ENCODE measurements around the gene CTRL. TPM values are rescaled to one million over a fixed set of nuclear protein-coding genes. Genes with fewer than 3 reads are reported as not detected.
A peak's percentile ranks its signal among the peaks of the same experiment; 100 is the strongest.
"Not testable (repeated sequence)": the region's sequence is repeated elsewhere in the genome, so short reads cannot be mapped to it uniquely, and the experiment has no call there.

CTRL gene
- polyA plus RNA-seq, 1 donor: 3.1 TPM

DNA sequence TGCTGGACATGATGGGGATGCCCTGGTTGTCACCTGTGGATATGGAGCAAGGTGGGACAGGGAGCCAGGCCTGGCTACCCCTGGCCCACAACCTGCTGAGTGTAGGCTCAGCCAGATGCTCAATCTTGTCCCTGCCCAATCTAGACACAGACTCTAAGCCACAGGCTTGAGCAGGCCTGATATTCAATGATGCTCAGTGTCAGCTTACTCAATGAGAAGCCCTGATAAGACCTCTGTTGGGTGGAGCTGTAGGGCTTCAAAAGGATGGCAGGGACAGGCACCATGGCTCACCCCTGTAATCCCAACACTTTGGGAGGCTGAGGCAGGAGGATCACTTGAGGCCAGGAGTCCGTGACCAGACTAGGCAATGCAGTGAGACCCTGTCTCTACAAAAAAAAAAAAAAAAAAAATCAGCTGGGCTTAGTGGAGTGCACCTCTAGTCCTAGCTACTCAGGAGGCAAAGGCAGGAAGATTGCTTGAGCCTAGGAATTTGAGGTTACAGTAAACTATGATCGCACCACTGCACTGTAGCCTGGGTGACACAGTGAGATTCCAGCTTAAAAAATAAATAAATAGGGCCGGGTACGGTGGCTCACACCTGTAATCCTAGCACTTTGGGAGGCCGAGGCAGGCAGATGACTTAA lies 8.9 kb upstream of the CTRL start:
- DNase-seq: no peak

DNA sequence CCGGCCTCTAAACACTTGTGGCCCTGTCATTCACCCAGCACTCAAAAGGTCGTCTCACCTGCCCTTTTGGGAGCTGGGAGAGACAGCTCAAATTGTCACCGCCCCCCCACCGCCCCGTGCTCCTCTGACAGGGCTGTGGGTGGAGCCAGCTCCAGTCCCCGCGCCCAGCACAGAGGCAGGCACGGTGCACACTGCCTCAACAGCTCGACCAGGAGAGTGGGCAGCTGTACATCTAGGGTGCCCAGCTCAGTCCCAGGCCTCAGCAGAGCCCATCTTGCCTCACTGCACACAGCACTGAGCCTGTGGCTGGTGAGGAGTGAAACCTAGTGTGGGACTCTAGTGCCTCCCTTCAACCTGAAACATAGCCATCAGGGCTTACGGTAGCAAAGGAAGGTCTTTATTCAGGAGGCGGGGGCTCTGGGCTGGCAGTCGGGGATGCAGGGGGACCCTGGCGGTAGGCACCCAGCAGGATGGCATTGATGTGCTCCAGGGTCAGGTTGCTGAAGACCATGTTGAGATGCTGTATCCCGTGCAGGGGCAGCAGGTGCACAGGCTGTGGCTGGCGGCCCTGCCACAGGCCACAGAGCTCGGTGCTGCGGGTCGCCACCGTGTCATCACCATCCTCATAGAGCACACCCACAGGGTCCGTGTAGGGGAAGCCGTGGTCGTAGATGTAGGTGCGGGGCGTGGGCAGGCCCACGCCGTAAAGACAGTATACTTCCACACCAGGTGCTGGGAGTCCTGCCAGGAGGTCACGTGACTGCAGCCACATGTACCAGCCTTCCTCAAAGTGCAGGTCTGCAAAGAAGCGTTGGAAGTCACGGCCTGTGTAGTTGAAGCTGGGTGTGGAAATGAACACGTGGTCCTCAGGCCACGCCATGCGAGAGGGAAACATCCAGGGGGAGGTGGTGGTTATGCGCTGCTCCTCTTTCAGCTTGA lies 8.1 kb upstream of the CTRL start:
- DNase-seq: no peak

DNA sequence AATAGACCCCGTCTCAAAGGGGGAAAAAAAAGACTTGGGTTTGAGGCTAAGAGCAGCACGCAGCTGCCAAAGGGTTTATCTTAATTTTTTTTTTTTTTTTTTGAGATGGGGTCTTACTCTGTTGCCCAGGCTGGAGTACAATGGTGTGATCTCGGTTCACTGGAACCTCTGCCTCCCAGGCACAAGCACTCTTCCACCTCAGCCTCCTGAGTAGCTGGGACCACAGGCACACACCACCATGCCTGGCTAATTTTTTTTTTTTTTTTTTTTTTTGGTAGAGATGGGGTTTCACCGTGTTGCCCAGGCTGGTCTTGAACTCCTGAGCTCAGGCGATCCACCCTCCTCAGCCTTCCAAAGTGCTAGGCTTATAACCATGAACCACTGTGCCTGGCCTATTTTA lies 6.1 kb upstream of the CTRL start:
- not testable (repeated sequence) for DNase-seq

DNA sequence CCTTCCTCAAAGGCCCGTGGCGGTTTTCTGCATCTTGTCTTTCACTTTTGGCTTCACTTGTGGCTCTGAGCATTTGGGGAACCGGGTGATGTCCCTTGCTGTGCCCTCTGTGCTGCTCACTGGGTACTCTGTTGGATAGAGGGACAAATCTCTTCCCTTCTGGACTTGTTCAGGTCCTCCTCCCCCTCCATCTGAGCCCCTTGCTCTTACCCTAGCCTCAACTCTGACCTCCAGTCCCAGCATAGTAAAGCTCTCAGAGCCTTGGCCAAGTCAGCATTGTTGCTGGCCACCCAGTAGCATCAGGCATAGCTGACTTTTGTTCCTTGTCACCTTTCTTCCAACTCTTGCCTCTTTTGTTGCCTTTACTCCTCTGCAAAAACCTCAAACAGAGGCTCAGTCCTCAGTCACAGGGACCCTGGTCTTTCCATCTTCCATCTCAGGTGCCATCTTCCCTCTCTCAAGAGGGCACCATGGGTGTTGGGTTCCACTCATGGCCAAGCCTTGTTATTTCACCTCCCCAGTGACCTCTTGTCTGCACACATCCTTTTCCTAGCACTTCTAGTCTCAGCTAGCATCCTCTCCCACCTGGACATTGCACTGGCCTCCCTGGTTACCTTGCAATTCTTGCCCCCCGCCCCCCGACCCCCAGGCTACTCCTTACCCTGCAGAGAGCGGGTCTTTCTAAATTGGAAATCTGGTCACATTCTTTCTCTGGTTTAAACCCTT lies 5.4 kb upstream of the CTRL start:
- DNase-seq: peak; percentile 59

DNA sequence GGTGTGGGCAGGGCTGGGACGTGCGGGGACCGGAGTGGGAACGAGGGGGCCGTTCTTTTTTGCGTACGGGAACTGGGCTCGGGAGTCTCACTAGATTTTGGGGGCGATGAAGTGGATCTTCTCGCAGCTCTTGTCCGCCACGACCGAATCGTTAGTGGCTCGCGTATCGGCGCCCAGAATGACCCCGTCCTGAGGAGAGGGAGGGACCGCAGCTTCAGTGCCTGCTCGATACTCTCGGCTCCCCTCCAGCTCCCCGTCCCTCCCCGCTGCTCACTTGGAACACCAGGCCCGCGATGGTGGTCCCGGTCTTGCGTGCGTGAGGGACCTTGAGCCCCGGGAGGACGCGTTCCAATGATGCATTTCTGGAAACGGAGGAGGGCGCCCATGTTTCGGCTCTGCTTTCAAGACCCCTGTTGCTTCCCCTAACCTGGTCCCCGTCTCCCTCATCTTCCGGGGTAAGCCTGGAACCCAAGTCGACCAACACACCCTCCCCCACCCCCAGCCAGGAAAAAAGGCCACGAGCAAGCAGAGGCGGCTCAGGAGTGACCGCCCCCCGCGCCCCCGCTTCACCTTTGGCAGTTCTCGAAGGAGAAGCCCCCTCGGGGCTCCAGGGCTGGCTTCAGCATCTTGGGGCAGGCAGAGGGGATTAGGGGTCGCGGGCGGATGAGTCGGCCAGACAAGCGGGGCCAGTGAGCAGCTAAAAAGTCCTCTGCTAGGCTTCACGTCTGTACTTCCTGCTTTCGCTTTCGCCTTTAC lies 4.6 kb upstream of the CTRL start, which contains the start of gene PSMB10:
TSS of gene PSMB10 (minus strand) at position 727 of the 756 bp plus-strand sequence. CDS start at position 626, 101 bp downstream.
- DNase-seq: no peak

DNA sequence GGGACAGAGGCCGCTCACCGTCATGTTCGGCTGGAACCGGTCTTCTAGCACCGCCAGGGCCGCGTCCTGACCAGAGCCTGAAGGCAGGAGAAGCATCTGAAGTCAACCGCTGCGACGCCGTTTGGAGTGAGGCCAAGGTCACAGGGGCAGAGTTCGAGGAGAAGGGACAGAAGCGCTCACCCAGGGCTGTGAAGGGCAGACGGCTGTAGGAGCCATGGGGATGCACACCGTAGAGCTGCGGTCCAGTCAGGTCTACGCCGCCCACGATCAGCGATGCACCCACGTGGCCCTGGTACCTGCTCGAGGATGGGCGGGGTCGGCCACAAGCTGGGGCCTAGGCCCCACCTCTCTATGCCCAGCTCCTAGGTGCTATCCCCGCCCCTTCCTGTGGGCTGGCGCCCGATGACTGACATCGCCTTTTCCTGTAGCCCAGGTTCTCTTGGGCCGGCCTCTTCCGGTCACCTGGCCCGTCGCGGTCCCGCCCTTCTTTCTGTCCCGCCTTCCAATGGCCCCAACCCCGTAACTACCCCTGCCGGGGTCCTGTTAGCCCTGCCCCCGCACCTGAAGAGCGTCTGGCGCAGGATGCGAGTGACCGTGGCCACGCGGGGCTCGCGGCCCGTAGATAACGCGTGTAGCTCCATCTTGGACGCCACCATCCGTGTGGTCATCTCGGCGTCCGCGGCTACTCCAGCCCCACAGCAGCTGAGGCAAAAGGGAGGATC lies 3.9 kb upstream of the CTRL start:
- peak; percentile 94 for DNase-seq

DNA sequence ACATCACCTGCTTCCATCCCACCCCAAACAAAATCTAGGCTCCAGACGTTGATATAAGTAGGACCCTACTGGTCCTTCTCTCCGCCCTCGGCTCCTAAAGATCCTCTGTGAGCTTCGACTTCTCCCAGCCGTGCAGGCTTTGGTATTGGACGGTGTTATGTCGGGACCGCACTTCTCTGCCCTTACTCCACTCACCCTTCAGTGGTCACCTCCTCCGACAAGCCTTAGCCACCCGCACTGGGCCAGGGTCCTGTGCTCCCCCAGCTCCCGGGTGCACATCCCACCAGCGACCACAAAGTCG lies 3.4 kb upstream of the CTRL start:
- no peak for DNase-seq

DNA sequence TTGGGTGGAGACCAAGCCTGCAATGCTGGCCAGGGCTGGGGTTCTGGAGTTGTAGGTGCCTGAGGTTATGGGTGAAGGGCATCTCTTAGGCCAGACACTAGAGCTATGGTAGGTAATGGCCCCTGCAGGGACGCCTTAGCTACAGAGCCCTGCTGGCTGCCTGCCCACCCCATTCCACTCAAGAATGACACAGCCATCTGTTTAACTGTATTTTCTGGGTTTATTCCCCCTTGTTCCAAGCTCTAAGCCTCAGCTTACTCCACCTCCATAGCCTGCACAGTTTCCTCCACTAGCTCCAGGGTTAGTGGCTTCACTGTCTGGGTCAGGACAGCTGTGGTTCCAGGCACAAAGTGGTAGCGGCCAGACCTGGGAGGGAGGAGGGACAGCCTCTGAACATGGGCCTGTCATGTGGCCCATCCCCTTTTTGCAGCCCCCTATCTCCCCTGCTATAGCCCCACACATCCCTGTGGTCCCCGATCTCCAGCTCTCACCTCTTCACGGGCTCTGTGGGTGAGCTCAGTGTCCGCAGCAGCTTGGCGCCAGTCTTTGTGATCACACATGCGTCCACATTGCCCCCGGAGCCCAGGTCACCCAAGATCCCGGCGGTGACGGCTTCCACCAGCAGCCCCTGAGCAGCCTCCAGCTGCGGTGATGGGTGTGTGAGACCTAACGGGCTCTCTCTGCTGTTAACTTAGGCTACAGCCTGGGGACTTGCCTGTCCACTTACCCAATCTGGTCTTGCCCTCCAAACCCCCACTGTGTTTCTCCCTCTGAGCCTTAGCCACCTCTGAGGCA lies 2.8 kb upstream of the CTRL start:
- DNase-seq: no peak

DNA sequence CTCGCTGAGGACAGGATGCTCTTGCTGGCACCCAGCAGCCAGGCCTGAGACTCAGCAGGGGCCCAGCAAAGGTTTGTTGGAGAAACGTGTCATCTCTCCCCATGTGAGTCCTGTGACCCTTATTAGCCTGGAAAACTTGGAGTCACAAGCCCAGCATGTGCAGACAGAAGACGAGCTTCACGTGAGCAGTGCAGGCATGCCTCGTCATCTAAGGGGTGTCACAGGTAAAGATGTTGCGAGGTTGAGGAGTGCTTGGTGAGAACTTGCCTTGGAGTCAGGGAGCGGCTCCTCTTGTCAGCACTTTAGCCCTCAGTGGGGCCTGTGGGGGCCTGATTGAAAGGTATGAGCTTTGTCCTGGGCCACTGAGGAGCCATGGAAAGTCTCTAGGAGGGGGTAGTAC lies 2.1 kb upstream of the CTRL start:
- no peak for DNase-seq

DNA sequence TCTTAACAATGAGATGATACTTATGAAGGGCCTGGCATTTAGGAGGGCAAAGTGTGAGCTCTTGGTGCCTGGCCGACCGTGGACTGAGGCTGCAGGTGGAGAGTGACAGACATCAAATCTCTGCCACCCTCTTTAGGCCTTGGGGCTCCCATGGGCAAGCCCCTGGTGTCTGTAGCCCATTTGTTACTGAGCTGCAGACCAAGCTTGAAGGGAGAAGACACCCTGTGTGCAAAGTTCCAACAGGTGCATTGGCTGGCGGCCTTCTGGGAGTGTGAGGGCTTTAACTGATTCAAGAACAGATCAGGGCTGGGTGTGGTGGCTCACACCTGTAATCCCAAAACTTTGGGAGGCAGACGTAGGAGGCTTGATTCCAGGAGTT lies 789 bp upstream of the CTRL start:
- no peak for DNase-seq

DNA sequence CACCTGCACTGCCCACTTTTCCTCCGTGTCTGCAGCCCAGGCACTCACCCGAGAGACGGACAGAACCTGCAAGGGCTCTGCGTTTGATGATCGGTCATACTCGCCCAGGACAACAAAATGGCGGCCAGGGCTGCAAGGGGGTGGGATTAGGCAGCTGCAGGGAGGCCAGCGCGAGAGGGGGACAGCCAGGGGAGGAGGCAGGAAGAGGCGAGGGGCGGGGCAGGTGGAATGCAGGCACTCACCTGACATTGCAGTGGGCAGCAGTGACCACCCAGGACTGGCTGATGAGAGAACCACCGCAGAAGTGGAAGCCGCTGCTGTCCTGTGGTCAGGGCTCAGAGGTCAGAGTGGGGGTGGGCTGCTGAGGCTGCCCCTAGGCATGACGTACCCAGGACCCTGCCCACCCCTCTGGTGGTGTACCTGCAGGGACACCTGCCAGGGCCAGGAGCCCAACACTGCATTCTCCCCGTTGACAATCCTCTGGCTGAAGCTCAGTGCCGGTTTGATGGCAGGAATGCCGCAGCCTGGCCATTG lies 917 bp downstream of the CTRL start:
- no peak for DNase-seq

DNA sequence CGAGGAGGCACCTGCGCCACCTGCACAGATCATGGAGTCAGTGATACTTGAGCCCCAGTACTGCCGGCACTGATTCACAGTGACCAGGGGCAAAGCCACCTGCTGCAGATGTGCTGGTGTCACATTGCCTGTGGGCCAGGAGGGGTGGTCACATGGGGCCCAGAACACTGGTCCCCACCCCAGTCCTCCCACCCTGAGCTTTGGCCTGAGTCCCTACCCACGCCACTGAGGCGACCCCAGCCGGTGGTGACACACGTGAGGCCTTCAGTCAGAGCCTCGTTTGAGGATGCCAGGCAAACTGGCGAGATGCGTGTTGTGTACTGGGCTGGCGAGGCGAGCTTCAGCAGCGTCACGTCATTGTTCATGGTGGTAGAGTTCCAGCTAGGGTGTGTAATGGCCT lies 1.5 kb downstream of the CTRL start:
- DNase-seq: no peak

DNA sequence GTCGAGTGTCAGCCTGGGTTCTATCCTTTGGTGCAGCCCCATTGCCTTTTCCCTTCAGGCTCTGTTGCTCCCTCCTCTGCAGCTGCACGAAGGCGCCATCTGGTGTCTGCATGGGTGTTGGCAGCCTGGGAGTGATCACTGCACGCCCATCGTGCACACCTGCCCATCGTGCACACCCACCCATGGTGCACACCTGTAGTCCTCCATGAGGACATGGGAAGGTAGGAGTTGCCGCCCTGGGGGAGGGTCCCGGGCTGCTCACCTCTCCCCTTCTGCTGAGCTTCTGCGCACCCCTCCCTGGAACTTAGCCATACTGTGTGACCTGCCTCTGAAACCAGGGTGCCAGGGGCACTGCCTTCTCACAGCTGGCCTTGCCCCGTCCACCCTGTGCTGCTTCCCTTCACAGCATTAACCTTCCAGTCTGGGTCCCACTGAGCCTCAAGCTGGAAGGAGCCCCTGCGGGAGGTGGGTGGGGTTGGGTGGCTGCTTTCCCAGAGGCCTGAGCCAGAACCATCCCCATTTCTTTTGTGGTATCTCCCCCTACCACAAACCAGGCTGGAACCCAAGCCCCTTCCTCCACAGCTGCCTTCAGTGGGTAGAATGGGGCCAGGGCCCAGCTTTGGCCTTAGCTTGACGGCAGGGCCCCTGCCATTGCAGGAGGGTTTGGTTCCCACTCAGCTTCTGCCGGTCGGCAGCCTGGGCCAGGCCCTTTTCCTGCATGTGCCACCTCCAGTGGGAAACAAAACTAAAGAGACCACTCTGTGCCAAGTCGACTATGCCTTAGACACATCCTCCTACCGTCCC lies 2.9 kb downstream of the CTRL start:
- DNase-seq: peak; percentile 70

DNA sequence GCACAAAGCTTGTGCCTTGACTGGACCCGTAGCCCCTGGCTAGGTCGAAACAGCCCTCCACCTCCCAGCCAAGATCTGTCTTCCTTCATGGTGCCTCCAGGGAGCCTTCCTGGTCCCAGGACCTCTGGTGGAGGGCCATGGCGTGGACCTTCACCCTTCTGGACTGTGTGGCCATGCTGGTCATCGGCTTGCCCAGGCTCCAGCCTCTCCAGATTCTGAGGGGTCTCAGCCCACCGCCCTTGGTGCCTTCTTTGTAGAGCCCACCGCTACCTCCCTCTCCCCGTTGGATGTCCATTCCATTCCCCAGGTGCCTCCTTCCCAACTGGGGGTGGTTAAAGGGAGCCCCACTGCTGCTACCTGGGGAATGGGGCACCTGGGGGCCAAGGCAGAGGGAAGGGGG lies 3.5 kb downstream of the CTRL start:
- no peak for DNase-seq

DNA sequence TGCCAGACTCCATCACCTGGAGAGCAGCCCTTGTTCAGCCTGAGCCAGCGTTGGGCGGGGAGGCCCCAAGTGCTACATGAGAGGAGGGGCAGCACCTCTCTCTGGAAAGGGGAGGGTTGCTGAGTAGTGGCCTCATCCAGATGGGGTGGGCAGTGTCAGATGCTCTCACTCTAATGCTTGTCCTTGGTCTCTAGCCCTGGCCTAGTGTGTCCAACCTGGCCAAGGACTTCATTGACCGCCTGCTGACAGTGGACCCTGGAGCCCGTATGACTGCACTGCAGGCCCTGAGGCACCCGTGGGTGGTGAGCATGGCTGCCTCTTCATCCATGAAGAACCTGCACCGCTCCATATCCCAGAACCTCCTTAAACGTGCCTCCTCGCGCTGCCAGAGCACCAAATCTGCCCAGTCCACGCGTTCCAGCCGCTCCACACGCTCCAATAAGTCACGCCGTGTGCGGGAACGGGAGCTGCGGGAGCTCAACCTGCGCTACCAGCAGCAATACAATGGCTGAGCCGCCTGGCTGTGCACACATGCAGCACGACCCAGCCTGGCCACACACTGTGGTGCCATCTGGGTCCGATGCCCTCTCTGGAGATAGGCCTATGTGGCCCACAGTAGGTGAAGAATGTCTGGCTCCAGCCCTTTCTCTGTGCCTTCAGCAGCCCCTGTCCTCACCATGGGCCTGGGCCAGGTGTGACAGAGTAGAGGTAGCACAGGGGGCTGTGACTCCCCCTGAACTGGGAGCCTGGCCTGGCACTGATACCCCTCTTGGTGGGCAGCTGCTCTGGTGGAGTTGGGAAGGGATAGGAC lies 4.3 kb downstream of the CTRL start:
- no peak for DNase-seq

DNA sequence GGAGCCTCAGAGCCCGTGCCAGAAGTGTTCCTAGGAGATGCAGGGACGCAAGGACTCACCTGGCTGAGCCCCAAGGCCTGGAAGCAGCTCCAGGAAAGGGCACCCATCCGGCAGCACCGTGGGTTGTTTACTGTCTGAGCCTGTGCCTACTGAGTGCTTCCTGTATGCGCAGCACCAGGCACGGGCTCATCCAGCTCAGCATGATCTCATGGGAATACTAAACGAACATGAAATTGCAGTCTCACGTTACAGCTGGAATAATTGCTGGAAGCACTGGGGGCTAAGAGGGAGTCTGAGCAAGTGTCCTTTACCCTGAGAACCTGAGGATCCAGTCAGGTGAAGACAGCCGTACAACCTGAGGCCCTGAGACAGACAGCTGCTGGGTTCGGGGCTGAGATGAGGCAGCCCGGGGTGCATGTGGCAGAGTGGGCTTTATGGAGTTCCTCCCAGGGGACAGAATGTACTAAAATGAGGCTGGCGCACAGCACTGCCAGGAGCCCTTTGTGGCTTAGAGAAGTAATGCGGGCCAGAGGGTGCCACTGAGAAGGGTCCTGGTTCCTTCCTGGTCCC lies 5.4 kb downstream of the CTRL start:
- no peak for DNase-seq

DNA sequence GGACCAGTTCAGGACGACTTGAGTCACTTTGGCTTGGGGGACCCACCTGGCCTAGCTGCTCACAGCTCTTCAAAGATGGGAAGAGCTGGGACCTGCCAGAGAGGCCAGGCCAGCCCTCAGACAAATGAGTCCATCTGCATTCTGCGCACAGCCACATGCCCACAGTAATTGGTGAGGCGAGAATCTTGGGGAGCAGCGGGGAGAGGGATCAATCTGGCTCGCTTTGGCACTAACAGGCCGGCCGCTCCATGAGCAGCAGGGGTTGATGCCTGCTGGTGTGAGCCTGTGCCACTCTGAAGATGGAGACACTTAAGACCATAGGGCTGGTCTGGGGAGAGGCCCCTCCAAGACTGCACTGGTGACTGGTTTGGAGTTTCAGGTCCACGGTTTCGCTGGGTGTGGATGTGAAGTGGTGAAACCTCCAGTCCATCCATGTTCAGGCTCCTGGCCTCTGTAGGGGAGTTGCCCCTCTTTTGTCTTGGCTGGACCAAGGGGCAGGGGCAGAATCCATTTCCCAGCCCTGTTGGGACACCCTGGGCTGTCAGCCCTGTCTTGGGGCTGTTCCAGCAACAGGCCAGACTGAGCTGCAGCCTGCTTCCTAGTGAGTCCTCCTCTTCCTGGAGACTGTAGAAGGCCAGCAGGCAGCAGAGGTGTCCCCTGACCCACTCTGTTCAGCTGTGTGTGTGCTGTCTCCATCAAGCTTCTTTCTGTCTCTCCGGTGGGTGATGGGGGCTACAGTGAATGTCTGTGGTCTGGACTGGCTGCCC lies 7.3 kb downstream of the CTRL start:
- no peak for DNase-seq
